ENCODE results near the gene ATCAY.

The ATCAY gene

GRCh38 chr19:3852614-3853254, 27.8 kb upstream of the ATCAY start:
- DNase-seq (ENCODE audit: low read depth), result peak; percentile 26
- H3K4me3 ChIP-seq (ENCODE audit: low read length), result no peak overlapping the region
- peak; percentile 53 for TF ChIP-seq CTCF (conservative IDR thresholded peaks at IDR 0.05; ENCODE audit: low read depth, low read length)

GRCh38 chr19:3855320-3855719, 25.2 kb upstream of the ATCAY start:
- TF ChIP-seq CTCF (conservative IDR thresholded peaks at IDR 0.05; ENCODE audit: low read depth, low read length), result no peak
- no peak for DNase-seq (ENCODE audit: low read depth)
- H3K4me3 ChIP-seq (ENCODE audit: low read length), result no peak overlapping the region

- H3K4me3 ChIP-seq (ENCODE audit: low read length), result no peak overlapping the region
- no peak for DNase-seq (ENCODE audit: low read depth)
- TF ChIP-seq CTCF (conservative IDR thresholded peaks at IDR 0.05; ENCODE audit: low read depth, low read length), result no peak
Measured at GRCh38 chr19:3857449-3858003, 23.0 kb upstream of the ATCAY start.

- no peak for TF ChIP-seq CTCF (conservative IDR thresholded peaks at IDR 0.05; ENCODE audit: low read depth, low read length)
- DNase-seq (ENCODE audit: low read depth), result no peak
Measured at GRCh38 chr19:3860499-3860898, 20.0 kb upstream of the ATCAY start.

GRCh38 chr19:3862826-3863500, 17.5 kb upstream of the ATCAY start:
- no peak for DNase-seq (ENCODE audit: low read depth)
- H3K4me3 ChIP-seq (ENCODE audit: low read length), result no peak overlapping the region
- TF ChIP-seq CTCF (conservative IDR thresholded peaks at IDR 0.05; ENCODE audit: low read depth, low read length), result no peak

More at GRCh38 chr19:3860499-3860898, 20.0 kb upstream of the ATCAY start:
- H3K4me3 ChIP-seq (ENCODE audit: low read length), result no peak overlapping the region

GRCh38 chr19:3863648-3864047, 16.8 kb upstream of the ATCAY start:
- no peak for DNase-seq (ENCODE audit: low read depth)
- no peak overlapping the region for H3K4me3 ChIP-seq (ENCODE audit: low read length)
- TF ChIP-seq CTCF (conservative IDR thresholded peaks at IDR 0.05; ENCODE audit: low read depth, low read length), result no peak

Data from retinal pigment epithelial cell (primary cell).